HFFc6 (cell line): ENCODE results near the gene ARHGEF38. TPM values are rescaled to one million over a fixed set of nuclear protein-coding genes. Genes with fewer than 3 reads are reported as not detected.

Experiments used
- DNase-seq: peaks from one replicate; pipeline ENCODE4 v3.0.0-alpha.2; 2018
- H3K27ac Mint-ChIP-seq: 2 replicates; pipeline ENCODE4 v1.8.0; 2020; ENCODE audit warnings: mild to moderate bottlenecking, mixed read lengths
- H3K27me3 Mint-ChIP-seq: 2 replicates; pipeline ENCODE4 v1.8.0; 2021; ENCODE audit warnings: mild to moderate bottlenecking, moderate library complexity, mixed read lengths; ENCODE audit not compliant: insufficient read depth
- H3K36me3 Mint-ChIP-seq: 2 replicates; pipeline ENCODE4 v1.8.0; 2021; ENCODE audit warnings: low read depth, mixed read lengths
- H3K4me1 Mint-ChIP-seq: 2 replicates; pipeline ENCODE4 v1.8.0; 2020; ENCODE audit warnings: low read depth, mixed read lengths
- H3K4me3 Mint-ChIP-seq: 2 replicates; pipeline ENCODE4 v1.8.0; 2020; ENCODE audit warnings: mild to moderate bottlenecking, moderate library complexity, mixed read lengths
- H3K9me3 Mint-ChIP-seq: 2 replicates; pipeline ENCODE4 v1.8.0; 2020; ENCODE audit warnings: mild to moderate bottlenecking, mixed read lengths
- total RNA-seq, 6 experiments: library from RNA; stranded (reverse); fragmentation: NEBNext Ultra II Directional; extraction: Animal tissue kit (Norgen Biotek cat#: 25700); gene quantifications; 2 replicates in 1 of 6; 3 replicates in 5 of 6; pipeline ENCODE4 v1.2.3, GENCODE V29; 2021
- TF ChIP-seq, protein P1 (sequence below): fragments of 200-600 bp; sonication (generic); IDR thresholded peaks from 2 replicates; pipeline ENCODE4 v1.5.0; 2021; ENCODE audit warnings: antibody characterized with exemption, mild to moderate bottlenecking

Gene ARHGEF38
- total RNA-seq, 6 experiments from 2014 or later, result not detected

DNA sequence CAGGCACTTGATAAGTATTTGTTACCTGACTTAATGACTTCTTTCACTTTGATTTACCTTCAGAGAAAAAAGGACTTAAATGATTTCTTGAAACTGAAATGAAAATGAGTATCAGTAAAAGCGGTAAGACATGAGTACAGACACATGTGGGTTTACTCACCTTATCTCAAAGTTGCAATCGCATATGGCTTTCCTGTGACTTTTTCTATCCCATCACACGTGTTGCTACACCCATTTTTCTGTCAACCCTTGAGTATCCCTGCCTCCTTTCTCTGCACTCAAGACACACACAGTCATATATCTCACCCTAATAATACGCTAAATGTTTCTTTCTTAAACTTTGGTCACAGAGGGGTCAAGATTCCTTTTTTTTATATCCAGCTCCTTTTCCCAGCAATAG lies 11.0 kb upstream of the ARHGEF38 start:
- Mint-ChIP-seq H3K4me3 (no peak overlapping the region), H3K4me1 (no peaks in the 10 kb centered on the region), H3K9me3 (no peaks in the 10 kb centered on the region)

DNA sequence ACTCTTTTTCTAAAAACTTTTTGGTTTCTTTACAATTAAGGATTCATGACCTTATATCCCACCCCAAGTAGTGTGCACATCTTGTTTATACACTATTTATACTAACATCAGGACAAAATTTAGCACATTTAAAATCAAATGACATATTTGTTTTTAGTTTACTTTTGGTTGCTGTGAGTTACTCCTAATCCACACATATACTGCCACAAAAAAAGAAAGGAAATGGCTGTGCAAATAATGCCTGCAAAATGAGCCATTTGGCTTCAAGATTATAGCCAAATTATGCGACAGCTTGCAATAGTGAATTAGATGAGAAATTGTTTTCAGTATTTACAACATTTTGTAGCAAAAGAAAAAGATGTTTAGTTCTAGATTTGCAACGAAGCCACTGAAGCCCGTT lies 10.4 kb upstream of the ARHGEF38 start:
- H3K36me3 Mint-ChIP-seq, result no peaks in the 10 kb centered on the region
- TF ChIP-seq, protein P1, sequence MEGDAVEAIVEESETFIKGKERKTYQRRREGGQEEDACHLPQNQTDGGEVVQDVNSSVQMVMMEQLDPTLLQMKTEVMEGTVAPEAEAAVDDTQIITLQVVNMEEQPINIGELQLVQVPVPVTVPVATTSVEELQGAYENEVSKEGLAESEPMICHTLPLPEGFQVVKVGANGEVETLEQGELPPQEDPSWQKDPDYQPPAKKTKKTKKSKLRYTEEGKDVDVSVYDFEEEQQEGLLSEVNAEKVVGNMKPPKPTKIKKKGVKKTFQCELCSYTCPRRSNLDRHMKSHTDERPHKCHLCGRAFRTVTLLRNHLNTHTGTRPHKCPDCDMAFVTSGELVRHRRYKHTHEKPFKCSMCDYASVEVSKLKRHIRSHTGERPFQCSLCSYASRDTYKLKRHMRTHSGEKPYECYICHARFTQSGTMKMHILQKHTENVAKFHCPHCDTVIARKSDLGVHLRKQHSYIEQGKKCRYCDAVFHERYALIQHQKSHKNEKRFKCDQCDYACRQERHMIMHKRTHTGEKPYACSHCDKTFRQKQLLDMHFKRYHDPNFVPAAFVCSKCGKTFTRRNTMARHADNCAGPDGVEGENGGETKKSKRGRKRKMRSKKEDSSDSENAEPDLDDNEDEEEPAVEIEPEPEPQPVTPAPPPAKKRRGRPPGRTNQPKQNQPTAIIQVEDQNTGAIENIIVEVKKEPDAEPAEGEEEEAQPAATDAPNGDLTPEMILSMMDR, result no peak

More for the DNA sequence above, 11.0 kb upstream of the ARHGEF38 start:
- Mint-ChIP-seq H3K27ac (no peak overlapping the region), H3K27me3 (no peaks in the 10 kb centered on the region), H3K36me3 (no peaks in the 10 kb centered on the region)
- TF ChIP-seq, protein P1, result no peak
- no peak for DNase-seq

DNA sequence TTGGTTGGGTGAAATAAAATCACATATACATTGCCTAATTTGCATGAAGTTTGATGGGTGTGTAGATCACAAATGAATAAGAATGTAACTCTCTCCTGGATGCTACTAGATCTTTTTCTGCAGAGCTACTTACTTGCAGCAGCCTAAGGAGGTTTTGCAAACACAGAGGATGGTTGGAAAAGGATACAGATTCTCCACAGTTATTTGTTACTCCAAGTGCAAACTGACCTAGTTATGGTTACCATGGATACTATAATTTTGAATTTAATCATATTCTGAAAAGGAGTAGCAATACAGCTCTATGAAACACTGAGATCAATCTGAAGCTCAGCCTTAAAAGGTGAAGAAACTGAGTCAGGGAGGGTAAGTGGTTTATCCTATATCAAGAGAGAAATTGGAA lies 9.1 kb upstream of the ARHGEF38 start:
- no peaks in the 10 kb centered on the region for H3K27me3 Mint-ChIP-seq
- no peaks in the 10 kb centered on the region for H3K36me3 Mint-ChIP-seq
- TF ChIP-seq, protein P1, result no peak

More for the DNA sequence above, 10.4 kb upstream of the ARHGEF38 start:
- Mint-ChIP-seq H3K4me1 (no peaks in the 10 kb centered on the region), H3K27ac (no peak overlapping the region), H3K4me3 (no peak overlapping the region), H3K27me3 (no peaks in the 10 kb centered on the region), H3K9me3 (no peaks in the 10 kb centered on the region)
- DNase-seq, result no peak

DNA sequence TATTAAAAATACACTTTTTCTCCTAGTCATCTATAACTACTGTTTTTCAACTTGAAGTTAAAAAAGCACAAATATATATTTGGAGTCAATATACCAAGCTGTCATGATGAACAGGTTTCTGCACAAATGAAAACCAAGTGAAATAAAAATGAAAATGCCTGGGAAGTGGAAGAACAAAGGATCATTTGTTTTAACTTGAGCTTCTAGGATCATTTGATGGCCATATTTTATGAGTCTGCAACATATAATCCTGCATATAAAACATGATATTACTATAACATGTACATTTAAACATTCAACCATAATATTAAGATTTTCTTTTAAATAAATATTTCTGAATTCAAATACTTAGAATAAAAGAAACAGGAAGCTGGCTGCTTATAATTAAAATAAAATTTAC lies 8.5 kb upstream of the ARHGEF38 start:
- Mint-ChIP-seq H3K9me3 (no peaks in the 10 kb centered on the region), H3K27me3 (no peaks in the 10 kb centered on the region), H3K4me1 (peaks cover 4% of the 10 kb centered on the region; the same call in 1 of the 2 replicates), H3K4me3 (no peak overlapping the region), H3K27ac (no peak overlapping the region), H3K36me3 (no peaks in the 10 kb centered on the region)
- DNase-seq, result no peak
- TF ChIP-seq, protein P1, result no peak

More for the DNA sequence above, 9.1 kb upstream of the ARHGEF38 start:
- DNase-seq, result no peak
- Mint-ChIP-seq H3K9me3 (no peaks in the 10 kb centered on the region), H3K27ac (no peak overlapping the region), H3K4me1 (peaks cover 3% of the 10 kb centered on the region; the same call in 1 of the 2 replicates), H3K4me3 (no peak overlapping the region)

DNA sequence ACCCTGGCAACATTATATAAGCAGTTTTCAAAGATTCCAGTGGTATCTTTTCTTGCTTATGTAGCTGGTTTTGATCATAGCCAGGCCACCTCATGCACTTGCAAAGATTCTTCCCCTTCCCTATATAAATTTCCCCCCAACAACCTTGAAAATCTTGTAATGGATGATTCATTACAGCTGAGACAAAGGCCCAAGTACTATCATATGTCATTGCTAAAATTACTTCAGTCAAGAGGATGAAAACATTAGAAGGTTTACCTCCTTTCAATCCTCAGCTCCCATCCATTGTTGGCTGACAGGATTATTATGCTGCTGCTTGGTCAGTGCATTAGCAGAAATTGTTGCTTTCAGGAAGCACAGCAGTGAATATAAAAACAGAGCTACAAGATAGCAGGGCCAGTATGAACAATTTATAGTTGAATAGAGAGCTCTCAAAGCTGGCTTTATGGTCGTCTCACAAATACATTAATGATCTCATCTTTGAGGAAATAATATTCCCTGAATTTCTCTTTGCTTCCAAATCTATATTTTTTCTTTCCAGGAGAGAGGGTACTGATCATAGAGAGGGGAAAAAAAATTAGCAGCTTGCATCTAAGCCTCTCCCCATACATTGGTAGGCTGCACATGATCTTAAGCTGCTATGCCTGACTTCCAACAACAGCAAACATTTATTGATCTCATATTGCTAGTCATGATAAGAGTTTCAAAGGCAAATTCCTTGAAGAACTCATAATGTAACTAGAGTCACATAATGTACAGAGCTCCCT lies 7.7 kb upstream of the ARHGEF38 start:
- H3K27ac Mint-ChIP-seq, result no peak overlapping the region
- H3K36me3 Mint-ChIP-seq, result no peaks in the 10 kb centered on the region
- TF ChIP-seq, protein P1, result no peak
- no peaks in the 10 kb centered on the region for H3K9me3 Mint-ChIP-seq
- no peak overlapping the region for H3K4me3 Mint-ChIP-seq
- no peak for DNase-seq
- H3K27me3 Mint-ChIP-seq, result no peaks in the 10 kb centered on the region
- peaks cover 4% of the 10 kb centered on the region; the same call in 1 of the 2 replicates for H3K4me1 Mint-ChIP-seq
